ENCODE measurements around the gene PFDN2.

DNA sequence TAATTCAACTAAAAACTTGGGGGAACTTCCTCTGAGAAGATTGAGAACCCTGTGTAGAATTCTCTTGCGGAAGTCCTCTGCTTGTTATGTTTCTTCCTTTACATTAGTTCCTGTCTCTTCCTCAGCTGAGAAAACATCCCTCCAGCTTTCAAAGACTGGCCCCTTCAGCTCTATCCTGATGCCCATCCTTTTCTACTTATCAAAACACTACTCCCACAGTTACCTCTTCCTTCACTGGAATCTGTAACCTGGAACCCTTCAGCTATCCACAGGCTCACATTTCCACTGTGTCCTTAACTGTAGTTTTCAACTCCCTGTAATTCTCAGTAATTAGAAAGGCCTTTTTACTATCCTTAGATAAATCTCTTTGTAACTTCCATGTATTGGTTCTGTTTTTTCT, 20.6 kb upstream of the PFDN2 start:
- no peak for TF ChIP-seq EP300 (IDR thresholded peaks at IDR 0.05)
- TF ChIP-seq, protein P1, sequence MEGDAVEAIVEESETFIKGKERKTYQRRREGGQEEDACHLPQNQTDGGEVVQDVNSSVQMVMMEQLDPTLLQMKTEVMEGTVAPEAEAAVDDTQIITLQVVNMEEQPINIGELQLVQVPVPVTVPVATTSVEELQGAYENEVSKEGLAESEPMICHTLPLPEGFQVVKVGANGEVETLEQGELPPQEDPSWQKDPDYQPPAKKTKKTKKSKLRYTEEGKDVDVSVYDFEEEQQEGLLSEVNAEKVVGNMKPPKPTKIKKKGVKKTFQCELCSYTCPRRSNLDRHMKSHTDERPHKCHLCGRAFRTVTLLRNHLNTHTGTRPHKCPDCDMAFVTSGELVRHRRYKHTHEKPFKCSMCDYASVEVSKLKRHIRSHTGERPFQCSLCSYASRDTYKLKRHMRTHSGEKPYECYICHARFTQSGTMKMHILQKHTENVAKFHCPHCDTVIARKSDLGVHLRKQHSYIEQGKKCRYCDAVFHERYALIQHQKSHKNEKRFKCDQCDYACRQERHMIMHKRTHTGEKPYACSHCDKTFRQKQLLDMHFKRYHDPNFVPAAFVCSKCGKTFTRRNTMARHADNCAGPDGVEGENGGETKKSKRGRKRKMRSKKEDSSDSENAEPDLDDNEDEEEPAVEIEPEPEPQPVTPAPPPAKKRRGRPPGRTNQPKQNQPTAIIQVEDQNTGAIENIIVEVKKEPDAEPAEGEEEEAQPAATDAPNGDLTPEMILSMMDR (IDR thresholded peaks at IDR 0.05), result no peak
- TF ChIP-seq POLR2A (IDR thresholded peaks at IDR 0.05), result no peak
- TF ChIP-seq POLR2AphosphoS5 (IDR thresholded peaks at IDR 0.05), result no peak
